Activated CD4-positive, CD25-positive, alpha-beta regulatory T cell treated with anti-CD3 and anti-CD28 coated beads, Interleukin-2, amount 50 U/mL, for 16 hours (primary cell): ENCODE data around the gene LPP.

ENCODE experiments used
- DNase-seq: peaks from one replicate; pipeline ENCODE4 v3.0.0-alpha.2; 2020; ENCODE audit warnings: low read depth, low spot score

The LPP gene

DNA sequence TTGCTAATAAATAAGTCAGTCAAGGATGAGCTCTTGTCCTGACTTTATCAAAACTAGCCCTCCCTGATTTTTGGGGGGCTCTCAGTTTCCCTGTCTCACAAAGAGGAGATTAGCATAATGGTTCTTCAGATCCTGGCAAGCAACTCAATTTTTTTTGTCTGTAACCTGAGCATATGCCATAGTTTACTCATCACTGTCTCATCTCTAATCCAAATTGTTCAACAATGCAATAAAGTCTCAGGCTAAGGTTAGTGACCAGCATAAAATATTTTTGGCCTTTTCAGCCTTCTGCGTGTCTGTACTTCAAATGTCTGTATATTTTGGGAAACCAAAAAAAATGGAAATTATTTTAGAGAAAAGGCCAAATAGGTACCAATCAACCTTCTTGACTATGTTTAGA is 552.2 kb downstream of the LPP start:
- no peak for DNase-seq

DNA sequence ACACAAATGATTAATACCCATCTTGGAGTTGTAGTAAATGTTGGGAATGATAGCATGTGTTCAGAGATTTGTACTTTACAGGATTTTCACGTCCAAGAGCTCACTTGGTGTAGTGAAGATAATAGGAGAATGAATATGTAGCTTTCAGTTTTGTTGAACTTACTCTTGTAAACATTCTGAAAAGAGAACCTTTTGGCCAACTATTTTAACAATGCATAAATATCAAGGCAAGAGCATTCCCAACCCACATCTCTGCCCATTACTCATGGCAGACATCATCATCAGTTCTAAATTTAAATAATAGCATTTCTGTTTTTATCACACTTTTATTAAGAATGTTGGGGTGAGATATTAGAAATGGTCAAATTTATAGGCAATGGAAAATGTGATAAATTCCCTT is 552.6 kb downstream of the LPP start:
- no peak for DNase-seq

DNA sequence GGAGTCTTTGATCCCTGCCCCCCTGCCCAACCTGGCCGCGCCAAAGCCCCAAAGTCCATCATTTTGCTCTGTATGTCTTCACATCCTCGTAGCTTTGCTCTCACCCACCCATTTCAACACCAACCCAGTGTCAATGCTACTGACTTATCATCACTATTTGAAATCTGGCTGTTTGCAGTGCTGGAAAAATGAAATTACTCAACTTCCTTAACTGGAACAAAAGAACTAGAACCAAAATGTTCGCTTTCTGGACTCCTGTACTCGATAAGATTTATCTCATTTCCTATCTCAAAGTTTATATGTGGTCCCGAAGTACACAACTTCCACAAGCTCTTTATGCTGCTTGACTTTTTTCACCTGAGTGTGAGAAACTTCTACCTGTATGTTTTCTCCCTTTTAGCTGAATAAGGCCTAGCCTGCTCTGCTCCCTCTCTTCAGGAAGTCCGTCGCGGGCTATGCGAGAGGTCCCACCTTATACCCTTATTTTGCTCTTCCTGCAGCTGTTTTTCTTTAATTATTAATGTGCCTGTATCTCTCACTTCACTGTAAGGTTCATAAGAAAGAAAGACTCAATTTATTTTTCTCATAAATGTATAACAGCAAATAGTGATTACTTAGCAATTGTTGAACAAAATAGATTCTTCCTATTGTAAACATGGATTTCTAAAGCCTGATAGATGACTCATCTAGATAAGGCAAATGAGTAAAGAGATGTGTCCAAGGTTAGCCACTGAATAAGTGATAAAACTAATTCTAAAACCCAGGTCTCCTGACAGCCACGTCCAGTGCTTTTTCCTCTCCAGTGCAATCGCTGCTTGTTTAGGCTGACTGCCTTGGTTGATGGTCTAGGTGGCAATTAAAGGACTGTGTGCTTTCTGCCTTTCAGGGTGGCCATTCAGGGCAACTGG is 553.7 kb downstream of the LPP start:
- DNase-seq = no peak

DNA sequence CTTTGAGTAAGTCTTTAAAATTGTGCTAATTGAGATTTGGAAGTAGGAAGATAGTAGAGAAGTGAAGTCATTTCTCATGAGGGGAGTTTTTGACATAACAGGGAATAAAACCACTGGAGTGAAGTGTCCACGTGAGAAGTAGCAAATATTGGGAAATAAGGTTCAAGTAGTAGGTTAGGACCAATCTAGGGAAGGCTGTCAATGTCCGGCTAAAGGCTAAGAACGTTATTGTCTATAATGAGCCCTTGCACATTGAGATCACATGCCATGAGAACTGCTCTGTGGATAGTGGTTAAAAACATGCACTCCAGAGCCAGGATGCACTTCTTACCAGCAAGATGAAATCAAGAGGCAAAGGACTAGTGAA is 557.9 kb downstream of the LPP start:
- DNase-seq = no peak

DNA sequence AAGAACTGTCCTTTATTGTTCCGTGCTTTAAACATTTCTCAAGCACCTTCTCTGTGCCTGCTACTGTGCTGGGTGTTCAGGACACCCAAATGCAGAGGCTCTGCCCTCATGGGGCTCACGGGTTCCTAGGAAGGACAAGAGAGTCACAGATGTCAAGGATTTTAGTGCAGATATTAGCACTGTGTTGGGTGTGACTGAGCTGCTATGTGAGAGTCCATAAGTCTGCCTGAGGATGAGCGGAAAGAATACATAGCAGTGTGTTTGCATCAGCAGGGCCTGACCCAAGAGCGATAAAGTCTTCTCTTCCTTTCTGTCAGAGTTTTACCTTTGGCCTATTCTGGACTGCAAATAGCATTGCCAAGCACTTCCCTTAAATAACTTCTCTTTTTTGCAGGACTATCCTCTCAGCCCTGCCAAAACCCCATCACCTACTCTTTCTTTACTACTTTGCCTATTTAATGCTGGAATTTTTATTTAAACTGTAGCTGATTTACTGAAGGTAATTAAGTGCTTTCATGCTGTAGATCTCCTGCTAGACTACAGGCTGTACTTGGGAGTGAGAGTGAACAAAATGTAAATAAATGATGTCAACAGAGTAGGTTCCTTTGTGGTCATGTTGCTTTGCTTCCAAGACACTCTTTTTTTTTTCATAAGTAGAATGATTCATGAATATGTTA is 558.4 kb downstream of the LPP start:
- no peak for DNase-seq

DNA sequence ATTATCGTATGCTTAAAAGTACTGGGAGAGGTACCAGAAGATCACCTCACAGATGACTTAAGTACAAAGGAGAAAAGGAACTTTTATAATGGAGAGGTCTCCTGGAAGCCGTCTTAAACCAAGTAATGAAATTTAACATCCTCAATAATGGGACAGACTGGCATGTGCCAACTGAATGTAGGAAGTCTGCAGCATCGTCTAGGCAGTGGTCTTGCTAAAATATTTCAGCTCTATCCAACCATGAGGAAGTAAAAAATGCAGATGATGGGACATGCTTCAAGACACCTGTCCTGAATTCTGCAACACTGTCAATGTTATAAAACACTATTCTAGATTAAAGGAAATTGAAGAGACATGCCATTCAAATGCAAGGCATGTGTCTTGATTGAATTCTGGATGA is 559.0 kb downstream of the LPP start:
- no peak for DNase-seq

DNA sequence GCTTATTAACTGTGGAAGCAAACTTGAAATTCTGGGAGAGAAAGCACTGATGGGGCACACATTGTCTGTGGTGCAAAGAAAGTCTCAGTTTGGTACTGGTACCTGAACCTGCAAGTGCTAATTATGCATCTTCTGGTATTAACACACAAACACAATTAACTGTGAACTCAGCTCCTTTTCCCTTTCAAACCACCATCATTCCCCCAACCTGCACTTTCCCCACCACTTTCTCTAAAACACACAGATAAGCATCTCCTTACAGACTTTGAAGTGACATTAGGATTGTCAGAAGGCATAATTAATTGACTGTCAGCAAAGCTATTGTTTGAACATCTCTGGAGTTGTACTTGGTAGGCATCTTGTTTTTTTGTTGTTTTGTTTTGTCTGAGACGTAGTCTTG is 565.6 kb downstream of the LPP start:
- DNase-seq = no peak

DNA sequence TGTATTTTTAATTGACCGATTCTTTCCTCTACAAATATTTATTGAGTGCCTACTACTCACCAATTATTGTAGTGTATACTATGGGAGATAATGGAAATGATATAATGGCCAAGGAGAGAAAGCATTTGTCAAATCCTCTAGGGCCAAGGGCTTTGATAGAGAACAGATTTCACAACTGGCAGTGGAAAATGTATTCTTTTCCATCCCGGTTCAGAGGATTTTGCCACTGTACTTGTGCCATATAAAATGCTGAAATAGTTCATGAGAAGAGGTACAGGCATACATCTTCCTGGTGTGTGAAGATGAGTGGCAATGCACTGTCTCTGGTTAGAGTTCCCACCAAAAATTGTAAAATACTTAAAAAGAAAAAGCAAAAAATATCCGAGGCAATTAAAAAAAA is 566.3 kb downstream of the LPP start:
- no peak for DNase-seq

DNA sequence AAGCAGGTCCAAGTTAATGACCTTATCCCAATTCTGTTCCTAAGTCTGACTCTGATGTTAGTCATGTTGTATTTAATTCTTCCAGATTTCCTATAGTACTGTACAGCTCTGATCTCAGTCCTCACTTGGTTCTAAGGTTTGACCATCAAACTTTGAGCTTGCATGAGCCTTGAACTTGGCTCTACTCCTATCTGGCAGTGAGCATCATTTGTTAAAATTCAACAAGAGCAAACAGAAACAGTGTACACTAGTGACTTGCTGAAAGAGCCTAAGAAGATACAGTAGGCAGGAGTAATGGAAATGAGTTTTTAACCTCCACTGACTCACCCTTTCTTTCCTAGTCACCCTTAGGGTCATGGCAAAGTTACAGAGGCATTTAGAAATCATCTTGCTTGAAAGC is 566.7 kb downstream of the LPP start:
- DNase-seq = no peak

DNA sequence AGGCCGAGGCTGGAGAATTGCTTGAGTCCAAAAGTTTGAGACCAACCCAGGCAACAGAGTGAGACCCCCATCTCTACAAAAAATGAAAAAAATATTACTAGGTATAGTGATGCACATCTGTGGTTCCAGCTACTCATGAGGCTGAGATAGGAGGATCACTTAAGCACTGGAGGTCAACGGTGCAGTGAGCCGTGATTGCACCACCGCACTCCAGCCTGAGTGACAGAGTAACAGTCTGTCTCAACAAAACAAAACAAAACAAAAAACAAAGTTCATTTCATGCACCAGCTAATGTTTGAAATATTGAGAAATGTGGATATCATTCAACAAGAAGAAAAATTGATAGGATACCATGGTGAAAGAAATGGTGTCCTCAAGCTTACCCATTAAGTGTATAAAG is 567.4 kb downstream of the LPP start:
- DNase-seq = no peak

DNA sequence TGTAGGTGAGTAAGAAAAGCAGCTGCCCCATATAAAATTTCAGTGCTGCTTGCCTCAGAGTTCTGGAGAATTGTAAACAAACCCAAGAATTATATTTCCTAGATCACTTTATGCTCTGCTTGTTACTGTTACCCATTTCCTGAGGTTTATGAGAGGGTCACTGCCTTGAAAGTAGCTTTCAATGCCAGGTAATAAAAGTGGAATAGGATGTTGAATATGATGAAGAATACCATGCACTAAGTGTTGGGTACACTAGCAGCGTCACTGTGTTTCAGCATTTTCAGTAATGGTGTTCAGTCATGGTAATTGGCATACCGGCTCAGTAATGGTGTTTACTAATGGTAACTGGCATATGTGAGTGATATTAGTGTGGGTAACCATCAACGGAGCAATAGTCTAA is 568.0 kb downstream of the LPP start:
- DNase-seq = no peak

DNA sequence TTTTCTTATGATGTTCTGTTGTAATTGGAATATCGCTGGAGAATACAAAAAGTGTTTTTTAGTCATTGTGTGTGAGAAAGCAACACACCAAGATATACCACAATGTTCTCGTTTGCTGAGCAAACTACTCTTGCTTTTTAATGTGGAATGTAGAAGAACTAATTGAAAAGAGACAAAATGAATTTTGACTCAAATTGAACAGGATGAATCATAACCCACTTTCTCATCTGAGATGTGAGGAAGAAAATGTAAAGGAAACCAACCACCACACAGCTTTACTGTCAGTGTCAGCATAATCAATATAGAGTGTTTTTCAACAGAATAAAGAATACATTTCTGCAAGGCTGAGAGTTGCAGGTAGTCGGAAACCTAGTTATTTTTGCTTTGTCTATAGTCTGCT is 569.0 kb downstream of the LPP start:
- no peak for DNase-seq

DNA sequence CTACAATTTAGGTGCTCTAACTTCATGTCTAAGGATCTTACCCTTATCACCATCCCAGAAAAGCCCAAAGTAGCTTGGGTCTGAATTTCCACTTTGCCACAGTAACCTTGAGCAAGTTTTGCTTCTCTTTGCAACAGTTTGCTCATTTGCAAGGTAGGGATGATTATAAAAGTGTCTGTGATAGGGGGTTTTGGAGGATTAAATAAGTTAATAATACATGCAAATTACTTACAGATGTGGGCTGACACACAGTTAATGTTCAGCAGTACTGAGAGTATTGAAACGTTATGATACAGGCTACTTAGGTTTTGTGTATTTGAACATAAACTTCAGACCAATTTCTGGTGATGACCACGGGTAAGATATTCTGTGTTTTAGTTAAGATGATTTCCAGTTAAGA is 573.1 kb downstream of the LPP start:
- DNase-seq = no peak

DNA sequence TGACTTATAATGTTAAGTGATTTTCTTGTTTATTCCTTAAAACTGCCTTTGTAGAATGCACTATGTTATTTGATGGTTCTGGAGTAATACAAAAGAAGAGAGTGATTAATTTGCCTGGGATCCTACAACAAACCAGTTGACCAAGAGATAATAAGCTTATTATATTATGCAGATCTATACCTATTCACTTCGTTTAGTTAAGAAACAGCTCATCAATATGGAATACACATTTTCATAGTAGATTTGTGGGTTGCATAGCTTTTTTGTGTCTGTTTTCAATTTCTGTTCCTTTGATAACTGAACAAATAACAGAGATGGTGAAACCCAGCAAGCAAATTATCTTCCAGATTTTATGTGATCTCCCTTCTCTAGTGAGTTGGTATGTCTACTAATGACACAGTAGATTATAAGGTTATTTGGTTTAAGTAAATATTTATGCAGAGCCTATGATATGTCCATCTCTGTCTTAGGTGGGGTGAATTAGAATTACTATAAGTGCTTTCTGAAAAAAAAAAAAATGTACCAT is 574.5 kb downstream of the LPP start:
- no peak for DNase-seq

DNA sequence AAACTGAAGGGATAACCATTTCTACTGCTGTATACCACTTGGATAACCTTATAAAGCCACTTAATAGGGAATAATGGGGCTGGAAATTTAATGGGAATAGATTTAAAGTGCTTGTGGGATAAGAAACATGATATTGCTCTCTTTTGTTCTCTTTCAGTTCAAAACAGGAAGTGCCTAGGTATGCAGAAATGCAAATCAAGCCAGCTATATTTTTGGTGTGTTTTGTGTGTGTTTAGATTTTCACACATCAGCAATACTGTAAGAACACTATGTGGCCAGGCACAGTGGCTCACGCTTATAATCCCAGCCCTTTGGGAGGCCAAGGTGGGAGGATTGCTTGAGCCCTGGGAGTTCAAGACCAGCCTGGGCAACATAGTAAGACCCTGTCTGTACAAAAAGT is 575.5 kb downstream of the LPP start:
- DNase-seq = no peak

DNA sequence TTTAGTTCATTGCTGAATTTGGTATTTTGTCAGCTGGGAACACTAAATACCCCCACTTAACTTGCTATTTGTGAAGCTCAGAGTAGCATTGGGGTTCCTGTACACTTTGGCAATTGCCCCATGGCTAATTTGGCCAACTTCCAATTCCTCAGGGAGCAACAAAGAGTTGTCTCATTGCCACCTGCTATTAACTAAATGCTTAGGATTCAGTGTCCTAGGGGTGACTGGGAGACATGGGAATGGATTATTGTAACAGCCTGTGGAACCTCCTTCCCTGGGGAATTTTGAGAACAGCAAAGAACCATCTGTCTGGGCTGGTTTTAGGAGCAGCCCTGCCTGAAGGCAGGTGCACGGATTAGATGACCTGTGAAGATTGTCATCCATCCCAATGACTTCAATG is 580.4 kb downstream of the LPP start:
- DNase-seq = no peak

DNA sequence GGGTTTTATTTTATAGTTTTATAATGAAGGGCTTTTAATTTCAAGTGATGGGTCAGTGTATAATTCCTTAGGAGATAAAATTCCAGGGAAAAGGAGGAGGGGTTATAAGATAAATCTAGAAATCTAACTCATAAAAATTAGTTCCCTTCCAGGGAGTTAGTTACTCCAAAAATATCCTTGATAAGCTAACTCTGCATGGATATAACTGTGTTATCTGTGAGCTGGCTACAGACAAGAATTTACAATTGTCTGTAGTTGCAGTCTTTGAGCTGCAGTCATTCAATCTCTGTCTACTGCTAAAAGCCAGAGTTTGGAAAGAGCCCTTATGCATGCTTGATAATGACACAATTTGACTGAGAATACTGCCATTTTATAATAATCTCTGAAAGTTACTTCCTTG is 585.6 kb downstream of the LPP start:
- DNase-seq = no peak

DNA sequence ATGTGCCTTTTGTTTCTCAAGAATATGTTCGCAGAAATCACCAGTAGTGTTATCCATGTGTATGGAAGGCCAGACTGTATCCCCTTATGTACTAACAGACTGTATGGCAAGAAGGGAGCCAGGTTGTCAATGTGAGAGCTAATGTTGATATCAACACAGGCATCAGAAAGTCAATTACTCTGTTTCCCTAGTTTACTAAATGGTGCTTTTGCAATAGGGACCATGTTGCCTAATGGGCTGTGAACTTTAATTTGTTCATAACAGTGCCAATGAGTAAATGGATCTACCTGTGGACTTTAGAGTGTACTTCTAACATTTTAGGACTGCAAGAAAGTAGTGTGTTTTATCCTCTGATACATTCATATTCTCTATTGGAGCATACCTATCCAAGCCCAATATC is 586.1 kb downstream of the LPP start:
- DNase-seq = no peak

DNA sequence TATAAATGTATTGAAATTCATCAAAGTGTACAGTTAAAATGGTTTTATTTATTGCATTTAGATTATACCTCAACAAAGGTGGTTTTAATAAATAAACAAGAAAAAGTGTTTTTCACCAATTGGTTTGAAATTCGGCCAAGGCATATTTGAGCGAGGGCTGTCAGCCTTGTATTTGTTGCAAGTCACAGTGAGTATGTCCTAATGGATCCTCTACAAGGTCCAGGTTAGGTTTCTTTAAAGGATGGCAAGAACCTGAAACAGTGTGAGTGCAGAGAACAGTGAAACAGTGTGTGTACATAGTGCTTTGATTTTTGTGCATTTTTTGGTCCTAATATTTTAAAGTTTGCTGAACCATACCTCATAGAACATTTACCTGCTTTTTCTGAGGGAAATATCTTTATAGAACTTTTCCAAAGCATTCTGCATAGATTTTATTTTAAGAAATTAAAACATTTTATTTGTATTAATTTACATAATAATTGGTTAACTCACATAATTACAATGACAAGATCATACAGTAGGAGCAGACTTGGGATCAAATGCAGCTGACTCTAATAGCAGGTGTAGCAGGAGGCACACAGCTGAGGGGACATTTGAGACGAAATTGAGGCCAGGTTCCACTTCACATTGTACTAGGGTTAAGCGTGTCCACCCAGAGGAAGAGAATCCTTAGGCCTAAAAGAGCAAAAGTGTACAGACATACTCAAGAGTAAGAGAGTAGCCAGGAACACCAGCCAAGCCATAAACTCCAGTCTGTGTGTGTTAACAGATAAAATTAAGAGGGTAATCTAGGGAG is 589.0 kb downstream of the LPP start:
- DNase-seq = no peak

DNA sequence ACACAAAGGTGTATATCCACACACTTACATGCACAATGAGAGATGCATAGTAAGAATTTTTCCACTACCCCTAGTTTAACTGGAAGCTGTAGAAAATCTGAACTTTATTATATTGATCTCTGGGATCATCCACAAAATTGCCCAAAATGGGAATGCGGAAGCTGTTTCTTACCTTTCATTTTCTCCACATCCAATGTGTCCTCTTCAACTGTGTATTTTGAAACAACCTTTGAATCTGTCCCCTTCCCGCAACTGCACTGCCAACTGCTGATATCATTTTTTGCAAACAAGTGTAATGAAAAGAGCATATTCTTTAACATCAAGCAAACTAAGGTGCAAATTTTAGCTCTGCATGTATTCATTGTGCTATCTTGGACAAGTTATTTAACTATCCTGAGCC is 590.2 kb downstream of the LPP start:
- DNase-seq = no peak

DNA sequence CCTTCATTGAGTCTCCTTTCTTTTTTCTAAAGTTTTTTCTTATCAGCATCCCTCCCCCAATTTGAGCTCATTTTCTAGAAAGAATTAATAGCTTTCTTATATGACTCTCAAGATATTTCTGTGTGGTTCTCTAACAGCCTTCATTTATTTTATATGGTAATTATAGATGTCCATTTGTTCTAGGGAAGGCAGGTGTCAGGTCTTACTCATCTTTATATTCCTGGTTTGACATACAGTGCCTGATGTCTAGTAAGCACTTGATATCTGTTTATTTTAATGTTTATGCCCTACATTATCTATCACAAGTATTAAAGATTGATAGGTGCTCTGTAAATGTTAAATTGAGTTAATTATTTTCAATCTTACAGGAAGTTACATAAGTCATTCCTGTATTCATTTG is 591.1 kb downstream of the LPP start:
- DNase-seq = no peak

DNA sequence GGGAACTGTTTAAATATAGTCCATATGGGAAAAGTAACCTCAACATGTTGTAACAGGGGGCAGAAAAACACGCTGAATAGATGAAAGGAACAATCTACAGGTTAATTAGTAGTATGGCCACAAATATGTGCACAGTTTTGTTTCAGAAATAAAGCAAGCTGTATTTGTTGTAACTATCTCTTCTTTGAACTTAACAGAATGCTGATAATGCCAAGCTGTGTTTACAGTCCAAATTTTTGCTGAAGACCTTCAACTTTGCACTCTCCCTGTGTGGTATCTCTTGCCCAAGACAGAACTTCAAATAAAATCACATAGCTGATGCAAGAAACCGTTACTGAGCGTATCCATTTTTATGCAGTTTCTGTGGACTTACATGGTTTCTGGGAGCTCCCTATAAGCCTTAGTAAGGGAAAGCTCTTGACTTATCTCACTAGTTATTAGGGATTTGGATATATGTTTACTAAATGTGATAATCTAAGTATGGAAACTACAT is 592.4 kb downstream of the LPP start:
- no peak for DNase-seq
